HG02610 (cell line): ENCODE data around the gene CDKN1B.

Experiments
- ATAC-seq: cut with Tn5 transposase; IDR thresholded peaks from one replicate; pipeline ENCODE4 v1.9.1; 2021; ENCODE audit warnings: mild to moderate bottlenecking, moderate library complexity; ENCODE audit not compliant: unreplicated experiment

The CDKN1B gene

GRCh38 chr12:12749433-12749832 lies 32.3 kb downstream of the CDKN1B start:
- no peak for ATAC-seq

- ATAC-seq, result no peak
Measured at GRCh38 chr12:12755923-12756322, 38.8 kb downstream of the CDKN1B start.

GRCh38 chr12:12757121-12757520 lies 40.0 kb downstream of the CDKN1B start:
- no peak for ATAC-seq

GRCh38 chr12:12759234-12759915 lies 42.2 kb downstream of the CDKN1B start:
- no peak for ATAC-seq

GRCh38 chr12:12764824-12765223 lies 47.7 kb downstream of the CDKN1B start:
- no peak for ATAC-seq

GRCh38 chr12:12770262-12770661 lies 53.1 kb downstream of the CDKN1B start:
- ATAC-seq, result no peak
